NCI-H1417 treated with DMSO at 0.1 percent for 48 hours (cell line): ENCODE results near the gene ANKRD65.
"Not testable (repeated sequence)": the region's sequence is repeated elsewhere in the genome, so short reads cannot be mapped to it uniquely, and the experiment has no call there.

ENCODE experiments used
- DNase-seq: peaks from one replicate; lab custom pipeline; 2025; lab: John Stamatoyannopoulos, UW

Gene ANKRD65

DNA sequence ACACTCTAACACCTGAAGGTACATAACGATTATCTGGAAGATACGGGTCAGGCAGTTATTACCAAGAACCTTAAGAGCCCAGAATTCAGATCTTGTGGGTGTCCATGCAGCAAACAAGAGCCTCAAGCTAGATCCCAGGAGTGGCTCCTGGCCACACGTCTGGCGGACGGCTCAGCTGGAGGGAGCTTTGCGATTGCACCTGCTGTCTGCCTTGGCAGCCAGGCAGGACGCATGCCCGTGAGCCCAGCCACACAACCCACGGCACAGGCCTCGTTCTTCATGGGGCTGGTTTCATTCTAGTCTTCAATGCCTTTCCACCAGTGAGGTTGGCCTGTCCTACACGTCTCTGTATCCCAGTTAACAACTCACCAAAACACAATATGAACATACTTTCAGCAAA lies 27.6 kb downstream of the ANKRD65 start:
- DNase-seq, result no peak

DNA sequence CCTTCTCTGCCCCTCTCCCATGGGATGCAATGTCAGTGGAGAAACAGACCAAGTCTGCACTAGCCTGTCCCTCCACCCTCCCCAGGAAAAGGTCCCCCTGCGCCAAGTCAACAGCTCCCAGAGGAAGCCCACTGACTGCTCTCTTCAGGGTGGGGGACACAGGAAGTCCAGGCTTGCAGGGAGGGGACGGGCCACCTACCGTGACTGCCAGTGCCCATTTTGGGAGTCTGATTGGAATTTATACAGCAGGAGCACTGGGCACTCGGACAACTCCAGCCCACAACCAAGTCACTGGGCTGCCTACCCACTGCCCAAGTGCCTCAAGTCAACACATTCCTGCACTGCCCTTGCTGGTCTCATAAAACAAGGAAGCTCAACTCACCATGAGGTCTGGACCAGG lies 28.1 kb downstream of the ANKRD65 start:
- DNase-seq, result no peak

DNA sequence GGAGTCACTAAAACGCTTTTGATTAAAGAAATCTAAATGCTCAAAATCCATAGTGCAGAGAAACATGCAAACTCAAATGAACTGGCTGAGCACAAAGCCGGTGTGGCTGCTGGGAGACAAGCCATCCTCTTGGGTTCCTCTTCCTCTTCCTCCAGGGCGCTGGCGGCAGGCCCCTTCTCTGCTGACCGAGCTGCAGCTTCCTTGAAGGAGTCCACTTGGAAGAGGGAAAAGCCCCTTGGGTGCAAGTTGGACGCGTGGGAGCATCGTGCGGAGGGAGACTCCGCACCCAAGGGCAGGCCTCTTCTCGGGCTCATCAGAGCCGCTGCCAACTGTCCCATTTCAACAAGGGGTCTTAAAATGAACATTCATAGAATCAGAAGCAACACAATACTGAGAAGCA lies 29.9 kb downstream of the ANKRD65 start:
- no peak for DNase-seq

DNA sequence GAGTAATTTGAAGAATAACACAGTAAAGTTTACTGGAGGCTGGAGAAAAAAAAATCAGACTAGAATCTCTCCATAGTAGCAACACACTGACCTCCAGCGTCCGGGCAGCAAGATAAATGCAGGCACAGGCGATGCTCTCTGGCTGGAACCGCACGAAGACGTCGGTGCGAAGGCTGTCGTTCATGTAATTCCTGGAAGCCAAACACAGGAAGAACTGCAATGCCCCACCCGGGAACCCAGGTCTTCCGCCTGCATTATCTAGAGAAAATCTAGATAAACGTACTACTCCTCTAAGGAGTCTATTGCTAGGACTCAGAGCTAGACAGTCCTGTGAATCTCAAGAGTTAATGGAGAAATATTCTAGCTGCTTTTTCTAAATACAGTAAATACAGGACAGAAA lies 30.4 kb downstream of the ANKRD65 start:
- no peak for DNase-seq

DNA sequence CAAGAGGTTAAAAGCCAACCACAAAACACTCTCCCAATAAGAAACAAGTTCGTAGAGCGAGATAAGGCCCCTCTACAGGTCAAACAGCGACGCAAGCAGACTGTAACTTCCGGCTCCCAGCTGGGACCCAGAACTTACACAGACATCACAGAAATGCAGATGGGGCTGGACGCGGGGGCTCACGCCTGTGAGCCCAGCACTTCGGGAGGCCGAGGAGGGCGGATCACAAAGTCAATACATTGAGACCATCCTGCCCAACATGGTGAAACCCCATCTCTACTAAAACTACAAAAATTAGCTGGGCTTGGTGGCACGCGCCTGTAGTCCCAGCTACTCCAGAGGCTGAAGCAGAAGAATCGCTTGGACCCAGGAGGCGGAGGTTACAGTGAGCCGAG lies 33.0 kb downstream of the ANKRD65 start:
- no peak for DNase-seq

DNA sequence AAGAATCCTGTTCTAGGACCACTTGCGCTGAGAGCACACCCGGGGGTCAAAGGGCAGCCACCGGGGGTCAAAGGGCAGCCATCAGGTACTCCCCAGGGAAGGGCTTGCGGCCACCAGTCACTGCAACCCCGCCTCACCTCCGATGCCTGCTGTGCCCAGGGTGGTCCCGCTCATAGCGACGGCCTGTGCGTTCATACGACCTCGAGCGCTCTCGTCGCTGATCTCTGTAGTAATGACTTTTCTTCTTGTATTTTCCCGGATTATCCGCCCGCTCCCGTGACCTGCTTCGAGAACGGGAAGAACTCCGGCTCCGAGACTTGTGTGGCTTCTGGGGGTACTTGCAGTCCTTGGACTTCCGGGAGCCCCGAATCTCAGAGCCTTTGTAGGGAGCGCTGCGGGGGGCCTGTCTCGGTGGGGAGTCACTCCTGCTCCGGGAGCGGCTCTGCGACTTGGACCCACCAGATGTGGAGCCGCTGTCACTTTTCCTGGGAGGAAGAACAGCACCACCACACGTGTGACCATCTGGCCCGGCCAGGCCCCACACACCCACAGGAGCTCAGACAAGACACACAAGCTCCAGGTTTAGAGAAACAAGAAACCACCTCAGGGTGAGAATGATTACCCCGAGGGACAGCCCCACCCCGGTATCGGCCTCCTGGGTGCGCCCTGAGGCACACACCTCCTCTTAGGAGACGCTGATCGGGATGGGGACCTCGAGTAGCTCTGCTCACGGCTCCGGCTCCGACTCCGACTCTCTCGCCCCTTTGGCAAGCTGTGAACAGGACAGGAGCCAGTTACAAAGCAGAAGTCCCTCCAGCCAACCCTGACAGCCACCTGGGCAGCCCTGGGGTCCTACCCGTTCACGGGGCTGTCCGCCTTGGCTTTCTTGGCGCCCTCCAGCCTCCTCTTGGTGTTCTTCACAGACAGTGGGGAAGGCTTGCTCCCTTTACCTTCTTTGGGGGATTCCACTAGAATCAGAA lies 33.7 kb downstream of the ANKRD65 start:
- DNase-seq, result no peak

DNA sequence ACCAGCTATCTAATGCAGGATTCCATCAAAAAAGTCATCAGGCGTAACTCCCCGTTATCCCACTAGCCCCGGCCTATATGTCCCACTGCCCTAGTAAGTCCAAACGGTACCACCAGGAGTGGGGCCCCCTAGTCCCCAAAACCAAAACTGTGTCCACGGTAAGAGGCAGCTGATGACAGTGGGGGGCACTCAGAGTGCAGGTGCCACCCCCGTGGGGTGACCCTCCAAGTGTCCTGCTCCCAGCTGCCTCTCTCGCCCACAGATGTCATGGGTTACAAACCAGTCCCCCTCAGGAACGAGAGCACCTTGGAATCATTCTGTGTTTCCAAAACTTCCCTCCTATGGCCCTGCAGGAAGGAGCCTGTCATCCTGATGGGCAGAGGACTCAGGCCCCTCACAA lies 35.1 kb downstream of the ANKRD65 start:
- no peak for DNase-seq

DNA sequence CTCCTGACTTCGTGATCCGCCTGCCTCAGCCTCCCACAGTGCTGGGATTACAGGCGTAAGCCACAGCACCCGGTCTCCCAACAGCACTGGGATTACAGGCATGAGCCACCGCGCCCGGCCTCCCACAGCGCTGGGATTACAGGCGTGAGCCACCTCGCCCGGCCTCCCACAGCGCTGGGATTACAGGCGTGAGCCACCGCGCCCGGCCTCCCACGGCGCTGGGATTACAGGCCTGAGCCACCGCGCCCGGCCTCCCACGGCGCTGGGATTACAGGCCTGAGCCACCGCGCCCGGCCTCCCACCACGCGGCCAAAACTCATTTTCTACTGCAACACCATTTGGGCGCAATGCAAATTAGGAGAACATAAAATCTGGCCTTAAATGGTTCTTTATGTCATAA lies 35.7 kb downstream of the ANKRD65 start:
- DNase-seq, result not testable (repeated sequence)

DNA sequence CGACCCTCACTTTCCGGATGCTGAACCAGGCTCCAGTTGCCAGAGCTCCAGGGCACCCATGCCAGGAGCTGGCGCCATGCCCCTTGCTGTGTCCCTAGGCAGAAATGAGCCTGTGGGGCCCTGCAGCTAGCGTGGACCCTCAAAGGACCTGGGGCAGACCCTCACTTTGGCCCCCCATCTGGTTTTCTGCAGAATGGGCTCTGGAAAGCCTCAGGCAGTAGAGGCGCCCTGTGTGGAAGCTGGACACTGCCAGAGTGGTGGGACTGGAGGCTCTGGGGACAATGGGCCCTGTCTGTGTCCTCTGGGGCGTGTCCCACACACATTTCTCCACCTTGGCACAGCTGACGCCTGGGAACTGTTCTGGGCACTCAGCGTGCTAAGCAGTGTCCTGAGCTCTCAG lies 39.8 kb downstream of the ANKRD65 start:
- DNase-seq, result no peak

DNA sequence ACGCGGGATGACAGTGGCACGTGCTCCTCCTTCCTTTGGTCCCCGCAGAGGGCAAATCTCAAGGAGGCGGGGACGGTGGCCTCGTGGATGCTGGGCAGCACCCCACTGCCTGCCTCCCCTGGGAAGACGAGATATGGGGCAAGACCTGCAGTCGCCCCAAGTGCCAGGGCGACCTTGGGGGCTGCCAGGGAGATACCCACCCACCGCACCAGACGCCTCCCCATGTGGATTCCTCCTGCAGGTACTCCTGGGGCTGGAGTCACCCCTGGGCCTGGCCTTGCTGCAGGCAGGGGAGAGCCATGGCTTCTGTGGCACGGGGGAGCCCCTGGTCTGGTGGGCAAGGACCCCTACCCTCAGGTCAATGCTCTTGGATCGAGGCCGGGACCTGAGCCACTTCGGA lies 40.2 kb downstream of the ANKRD65 start:
- DNase-seq, result no peak

DNA sequence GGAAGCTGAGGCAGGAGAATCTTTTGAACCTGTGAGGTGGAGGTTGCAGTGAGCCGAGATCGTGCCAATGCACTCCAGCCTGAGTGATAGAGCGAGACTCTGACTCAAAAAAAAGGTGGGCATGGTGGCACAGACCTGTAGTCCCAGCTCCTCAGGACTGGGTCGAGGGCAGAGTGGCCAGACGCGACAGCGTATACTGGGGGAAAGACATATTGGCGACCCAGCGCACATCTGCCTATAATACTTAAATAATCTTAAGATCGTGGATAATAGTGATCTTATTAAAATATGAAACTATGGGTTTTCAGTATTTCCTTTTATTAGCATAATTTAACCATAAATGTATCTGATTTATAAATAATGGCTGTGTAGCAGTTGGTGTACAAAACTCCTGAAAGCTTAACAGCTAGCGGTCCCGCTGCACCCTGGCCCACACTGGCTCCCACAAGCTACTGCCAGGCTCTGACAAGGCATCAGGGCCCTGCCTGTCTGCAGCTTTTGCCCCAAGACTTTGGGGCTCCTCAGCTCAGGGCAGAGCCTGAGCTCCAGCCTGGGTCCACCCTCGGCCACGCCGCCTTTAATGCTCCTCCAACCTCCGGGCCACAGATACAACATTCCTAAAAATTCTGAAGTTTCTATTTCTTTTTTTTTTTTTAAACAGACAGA lies 43.4 kb downstream of the ANKRD65 start:
- no peak for DNase-seq

DNA sequence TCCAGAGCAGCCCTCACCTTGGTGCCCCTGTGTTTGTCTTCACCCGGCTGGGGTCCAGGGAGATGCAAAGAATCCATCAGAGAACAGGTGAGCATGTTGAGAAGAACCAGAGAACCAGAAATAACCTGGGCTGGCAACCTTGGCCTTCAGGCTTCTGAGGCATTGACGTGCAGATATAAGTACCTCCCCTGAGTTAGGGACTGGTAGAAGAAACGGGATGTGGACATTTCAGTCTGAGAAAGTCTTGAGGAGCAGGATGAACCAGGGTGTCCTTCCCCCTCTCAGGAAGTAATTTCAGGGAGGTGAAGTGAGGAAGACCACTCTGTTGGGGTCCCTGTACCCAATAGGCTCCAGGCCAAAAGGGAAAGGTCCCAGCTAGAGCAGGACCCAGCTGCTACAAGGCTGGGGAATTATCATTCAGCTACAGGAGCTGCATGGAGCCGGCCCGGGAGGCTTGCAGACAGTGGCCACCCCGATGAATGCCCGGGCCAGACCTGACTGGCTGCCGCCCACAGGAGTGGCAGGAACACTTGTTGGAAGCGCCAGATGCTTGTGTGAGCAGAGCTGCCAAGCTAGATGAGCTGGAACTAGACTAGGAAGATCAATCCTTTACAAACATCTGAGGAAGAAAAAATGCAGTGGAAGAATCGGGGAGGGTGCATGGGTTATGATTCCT lies 44.4 kb downstream of the ANKRD65 start:
- DNase-seq, result no peak

DNA sequence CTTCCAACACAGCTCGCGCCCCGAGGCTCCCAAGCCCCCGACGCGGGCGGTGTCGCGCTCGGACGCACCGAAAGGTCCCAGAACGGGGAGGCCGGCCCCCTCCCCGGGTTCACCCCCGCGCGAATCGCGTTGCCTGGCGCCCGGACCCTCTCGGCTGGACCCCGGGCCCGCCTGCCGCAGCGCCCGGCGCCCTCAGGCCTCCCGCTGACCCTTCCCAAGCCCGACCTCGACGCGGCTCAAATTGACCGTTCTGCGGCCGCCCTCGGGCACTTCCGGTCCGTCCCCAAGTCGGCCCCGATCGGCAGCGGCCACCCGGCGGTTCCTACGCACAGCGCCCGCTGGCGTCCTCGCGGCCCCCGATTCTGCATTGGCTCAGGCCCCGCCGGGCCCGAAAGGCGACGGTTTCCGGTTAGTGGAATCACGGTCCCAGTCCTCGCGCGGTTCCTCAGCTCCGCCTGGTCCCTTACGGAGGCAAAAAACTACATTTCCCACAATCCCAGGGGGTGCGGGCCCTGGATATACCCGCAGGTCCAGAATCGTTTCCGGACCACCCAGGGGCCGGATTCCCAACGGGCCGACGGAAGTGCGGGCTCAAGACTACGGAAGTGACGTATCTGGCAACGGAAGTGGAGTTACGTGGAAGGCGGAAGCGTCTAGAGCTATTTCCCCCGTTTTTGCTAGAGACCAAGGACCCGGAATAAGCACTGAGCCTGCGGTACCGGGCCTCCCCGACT lies 46.0 kb downstream of the ANKRD65 start, which contains the start of gene AURKAIP1:
AURKAIP1 (minus strand) TSS at position 279 of the 734 bp plus-strand sequence. CDS start 451 bp downstream, outside the sequence.
- DNase-seq, result peak; percentile 93

DNA sequence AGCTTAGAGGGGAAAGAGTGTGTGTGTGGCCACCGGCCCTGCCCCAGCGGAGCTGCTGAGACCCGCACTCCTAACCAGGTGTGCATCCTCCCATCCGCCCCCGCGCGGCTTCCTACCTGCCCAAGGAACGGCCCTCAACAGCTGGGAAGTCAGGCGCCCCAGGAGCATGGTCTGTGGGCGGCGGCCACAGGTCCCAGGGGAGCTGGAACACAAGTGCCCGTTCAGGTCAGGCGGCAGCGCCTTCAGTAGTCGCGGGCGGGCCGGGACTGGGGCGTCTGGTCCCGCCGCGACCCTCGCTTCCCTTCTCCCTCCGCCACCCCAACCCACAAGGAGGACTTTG lies 46.5 kb downstream of the ANKRD65 start:
- DNase-seq, result no peak

DNA sequence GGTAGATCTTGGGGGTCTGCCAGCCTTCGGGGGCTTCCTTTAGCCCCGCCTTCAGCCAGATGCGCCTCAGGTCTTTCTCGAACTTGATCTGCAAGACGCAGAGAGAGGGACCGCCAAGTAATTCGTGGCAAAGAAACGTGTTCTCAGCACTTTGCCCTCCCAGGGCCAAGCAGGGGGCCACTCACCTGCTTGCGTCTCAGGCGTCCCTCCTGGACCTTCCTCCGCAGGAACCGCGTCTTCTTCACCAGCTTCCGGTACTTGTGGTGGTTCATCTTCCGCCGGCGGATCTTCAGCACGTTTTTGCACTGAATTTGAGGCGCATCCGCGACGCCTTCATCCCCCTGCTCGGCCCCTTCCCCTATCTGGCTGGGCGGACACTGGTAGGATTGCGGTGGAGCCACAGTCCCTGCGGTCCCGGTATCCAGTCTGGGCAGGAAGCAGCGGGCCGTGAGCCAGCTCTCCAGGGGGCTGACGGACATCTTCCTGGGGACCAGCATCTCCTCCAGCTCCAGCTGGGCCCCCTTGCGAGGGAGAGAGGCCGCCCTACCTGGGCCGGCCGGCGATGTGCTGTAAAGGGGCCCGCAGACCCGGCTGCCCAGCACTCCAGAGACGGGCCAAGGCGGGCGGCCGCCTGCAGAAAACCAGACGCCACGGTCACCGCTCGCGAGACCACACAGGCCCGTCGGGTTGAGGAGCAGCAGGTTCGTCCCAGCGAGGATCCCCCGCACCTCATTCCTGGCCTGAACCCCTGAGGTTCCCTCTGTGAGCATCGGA lies 47.1 kb downstream of the ANKRD65 start:
- no peak for DNase-seq

DNA sequence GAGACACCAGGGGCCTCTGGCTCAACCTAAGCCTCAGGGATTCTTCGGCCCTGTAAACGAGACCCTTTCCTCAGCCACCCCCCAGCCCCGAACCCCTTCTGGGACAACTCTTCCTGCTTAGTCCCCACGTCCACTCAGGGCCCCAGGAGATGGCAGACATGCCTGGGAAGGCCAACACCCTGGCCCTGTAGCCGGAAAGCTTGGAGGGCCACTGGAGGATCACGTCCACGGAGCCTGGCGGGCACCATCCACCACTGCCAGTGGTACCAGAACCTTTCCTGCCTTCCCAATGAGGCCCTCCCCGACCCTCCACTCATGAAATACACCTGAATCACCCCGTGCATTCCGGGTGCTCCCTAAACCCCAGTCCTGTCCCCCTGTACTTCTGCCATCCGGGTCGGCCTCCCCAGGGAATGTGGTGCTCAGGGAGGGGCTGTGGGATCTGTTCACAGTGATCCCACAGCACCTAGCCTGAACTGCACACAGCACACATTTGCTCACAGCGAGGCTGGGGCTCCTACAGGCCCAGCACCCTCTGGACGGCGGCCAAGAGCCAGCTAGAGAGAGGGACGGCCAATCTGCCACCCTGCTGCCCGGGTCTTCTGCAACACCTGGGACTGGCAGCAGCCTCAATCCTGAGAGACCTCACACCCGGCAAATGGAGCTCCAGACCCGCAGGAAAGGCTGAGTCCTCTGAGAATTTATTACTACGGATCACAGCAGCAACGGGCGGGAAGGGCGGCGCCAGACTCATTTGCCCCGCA lies 47.8 kb downstream of the ANKRD65 start:
- DNase-seq, result no peak

DNA sequence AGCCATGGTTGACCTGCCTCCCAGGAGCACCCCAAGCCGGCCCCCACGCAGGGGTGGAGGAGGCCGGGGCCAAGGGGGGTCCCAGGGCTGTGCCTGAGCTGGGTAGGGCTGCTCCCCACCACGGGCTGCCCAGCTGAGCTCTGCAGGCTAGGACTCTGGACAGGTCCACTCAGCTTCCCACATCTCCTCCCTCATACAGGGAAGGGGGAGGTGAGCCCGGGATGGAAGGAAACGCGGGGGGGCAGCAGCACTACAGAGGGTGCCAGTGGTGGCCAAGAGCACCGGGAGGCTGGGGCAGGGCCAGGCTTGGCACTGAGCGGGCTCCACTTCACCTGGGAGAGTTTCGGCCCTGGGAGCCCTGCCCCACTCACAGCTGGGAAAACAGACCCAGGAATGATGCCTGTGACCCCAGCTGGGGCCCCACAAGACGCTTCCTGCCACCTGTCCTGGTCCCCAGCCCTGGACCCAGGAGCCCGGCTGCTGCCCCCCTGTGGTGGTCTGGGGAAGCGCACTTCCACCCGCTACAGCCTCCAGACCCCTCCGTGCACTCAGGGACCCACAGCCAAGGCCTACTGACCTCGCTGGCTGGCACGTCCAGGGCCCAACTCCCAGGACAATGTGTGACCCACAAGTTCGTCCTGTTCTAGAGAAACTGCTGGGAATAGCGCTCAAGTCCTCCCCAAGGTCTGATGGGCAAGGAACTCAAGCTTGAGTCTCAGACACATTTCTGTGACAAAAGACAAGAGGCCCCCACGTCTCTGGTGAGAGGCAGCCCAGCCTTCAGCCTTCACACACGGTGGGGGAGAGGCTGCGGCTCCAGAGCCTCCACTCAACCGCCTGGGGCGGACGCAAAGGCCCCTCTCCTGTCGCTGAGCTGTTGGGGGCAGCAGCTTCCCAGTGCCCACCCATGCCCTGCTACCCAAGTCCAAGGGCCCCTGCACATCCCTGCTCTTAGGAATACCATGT lies 49.0 kb downstream of the ANKRD65 start:
- no peak for DNase-seq

DNA sequence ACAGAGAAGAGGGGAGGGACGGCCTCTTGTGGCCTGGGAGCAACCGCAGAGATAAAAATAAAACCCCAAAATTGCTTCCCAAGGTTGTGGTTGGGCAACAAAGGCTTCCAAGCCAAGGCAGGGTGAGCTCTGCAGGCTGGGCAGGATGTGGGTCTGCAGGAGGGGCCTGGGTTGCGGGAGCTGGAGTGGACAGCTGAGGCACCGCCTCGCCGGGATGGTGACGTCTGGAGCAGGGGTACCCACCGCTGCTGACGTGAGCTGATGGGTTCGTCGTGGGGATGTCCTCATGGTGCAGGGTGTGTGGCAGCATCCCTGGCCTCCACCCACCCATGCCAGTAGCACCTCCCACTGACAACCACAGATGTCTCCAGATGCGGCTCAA lies 49.7 kb downstream of the ANKRD65 start:
- no peak for DNase-seq

DNA sequence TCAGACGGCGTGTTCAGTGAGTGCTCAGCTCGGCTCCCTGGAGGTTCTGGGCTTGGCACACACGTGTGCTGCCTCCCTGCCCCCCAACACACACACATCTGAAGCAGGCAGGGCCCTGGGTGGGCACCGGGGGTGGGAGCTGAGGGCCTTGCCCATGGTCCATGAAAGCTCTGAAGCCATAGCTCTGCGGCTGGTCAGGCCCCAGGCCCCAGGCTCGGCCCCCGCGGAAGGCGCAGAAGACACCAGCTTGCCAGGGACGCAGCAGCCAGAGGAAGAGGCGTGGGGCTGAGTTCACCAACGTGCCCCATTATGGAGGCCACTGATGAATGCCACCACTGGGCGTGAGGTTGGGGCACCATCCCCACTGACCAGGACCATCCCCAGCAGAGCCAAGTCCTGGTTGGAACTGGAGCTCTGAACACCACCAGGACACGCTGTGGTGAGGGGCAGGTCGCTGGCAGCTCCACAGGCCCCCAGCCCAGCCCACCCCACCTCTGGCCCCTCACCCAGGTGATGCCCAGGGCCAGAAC lies 50.2 kb downstream of the ANKRD65 start:
- no peak for DNase-seq
